Measurements from ENCODE around the gene FBXO10.

The FBXO10 gene

GRCh38 chr9:37593883-37594448, 17.8 kb upstream of the FBXO10 start:
- DNase-seq (ENCODE audit: low spot score): no peak

- peak; percentile 95 for DNase-seq (ENCODE audit: low spot score)
Measured at GRCh38 chr9:37592108-37592951, 16.1 kb upstream of the FBXO10 start, which contains the start of gene TOMM5. Gene TOMM5 (minus strand): TSS chr9:37592597. CDS start chr9:37592532, 65 bp downstream.

DNA sequence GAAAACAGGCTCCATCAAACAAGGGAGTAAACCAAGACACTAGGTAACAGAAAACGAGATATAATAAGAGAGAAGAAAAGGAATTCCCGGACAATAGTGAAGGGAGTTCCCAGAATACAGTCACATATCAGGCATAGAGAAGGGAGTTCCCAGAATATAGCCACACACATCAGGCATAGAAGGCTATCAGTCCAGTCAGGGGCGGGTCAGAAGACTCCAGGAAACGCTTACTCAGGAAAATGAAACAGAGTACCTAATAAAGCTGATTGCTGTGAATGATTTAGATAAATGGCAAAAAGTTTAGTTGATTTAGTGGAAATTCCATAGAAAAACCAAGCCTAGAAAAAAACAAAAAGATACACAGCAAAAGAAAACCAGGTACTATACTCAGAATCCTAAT, 11.3 kb upstream of the FBXO10 start:
- DNase-seq (ENCODE audit: low spot score): no peak

DNA sequence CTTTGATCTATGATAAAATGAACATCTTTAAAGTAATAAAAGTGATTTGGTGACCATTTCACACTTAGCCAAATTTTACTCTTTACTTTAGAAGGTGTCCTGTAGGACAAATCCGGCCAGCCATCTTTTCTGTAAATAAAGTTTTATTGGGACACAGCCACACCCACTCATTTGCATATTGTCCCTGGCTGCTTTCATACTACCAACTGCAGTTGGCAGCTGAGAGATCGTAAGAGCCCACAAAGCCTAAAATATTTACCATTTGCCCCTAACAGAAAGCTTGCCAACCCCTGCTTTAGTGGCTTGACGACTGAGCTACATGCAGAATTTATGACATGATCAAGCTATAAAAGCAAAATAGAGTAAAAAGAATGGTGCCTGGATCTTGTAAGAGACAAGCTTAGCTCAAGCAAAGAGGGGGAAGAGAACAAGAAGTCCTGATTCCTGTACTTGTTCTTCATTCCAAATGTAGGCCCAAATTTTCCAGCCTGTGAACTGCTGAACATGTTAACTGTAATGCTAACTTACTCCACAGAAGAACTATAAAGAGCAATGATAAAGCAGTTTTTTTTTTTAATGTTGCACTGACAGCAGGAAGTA, 7.4 kb upstream of the FBXO10 start:
- no peak for DNase-seq (ENCODE audit: low spot score)

DNA sequence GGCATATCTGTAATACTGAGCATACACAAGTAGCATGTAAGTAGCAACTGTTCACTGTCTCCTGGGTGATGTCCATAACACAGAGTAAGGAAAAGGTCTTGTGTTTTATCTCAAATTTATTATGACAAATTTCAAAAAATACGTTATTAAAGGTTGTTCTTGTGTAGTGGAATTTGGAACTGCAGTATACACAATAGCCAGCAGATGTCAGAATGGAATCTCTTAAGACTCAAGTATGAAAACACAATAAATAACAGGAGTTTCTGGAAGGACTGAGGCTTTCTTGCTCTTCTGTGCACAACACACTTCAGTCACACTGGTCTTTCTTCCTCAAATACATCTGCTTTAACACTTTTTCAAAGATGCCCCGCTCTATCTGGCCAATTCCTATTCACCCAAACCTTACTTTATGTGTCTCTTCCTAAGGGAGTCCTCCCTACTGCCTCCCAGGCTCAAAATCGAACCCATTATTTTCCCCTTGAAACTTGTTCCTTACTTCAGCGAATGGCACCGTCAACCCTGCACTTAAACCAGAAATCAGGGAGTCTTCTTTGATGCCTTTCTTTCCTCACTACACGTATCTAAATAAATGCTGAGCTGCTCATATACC, 6.5 kb upstream of the FBXO10 start:
- DNase-seq (ENCODE audit: low spot score): peak; percentile 50

- DNase-seq (ENCODE audit: low spot score): no peak
Measured at GRCh38 chr9:37575511-37575914, 667 bp downstream of the FBXO10 start.

GRCh38 chr9:37575001-37575400, 1.2 kb downstream of the FBXO10 start:
- no peak for DNase-seq (ENCODE audit: low spot score)

GRCh38 chr9:37574241-37574721, 1.9 kb downstream of the FBXO10 start:
- DNase-seq (ENCODE audit: low spot score): no peak

GRCh38 chr9:37571282-37571681, 4.9 kb downstream of the FBXO10 start:
- no peak for DNase-seq (ENCODE audit: low spot score)

GRCh38 chr9:37566716-37567115, 9.5 kb downstream of the FBXO10 start:
- no peak for DNase-seq (ENCODE audit: low spot score)

DNA sequence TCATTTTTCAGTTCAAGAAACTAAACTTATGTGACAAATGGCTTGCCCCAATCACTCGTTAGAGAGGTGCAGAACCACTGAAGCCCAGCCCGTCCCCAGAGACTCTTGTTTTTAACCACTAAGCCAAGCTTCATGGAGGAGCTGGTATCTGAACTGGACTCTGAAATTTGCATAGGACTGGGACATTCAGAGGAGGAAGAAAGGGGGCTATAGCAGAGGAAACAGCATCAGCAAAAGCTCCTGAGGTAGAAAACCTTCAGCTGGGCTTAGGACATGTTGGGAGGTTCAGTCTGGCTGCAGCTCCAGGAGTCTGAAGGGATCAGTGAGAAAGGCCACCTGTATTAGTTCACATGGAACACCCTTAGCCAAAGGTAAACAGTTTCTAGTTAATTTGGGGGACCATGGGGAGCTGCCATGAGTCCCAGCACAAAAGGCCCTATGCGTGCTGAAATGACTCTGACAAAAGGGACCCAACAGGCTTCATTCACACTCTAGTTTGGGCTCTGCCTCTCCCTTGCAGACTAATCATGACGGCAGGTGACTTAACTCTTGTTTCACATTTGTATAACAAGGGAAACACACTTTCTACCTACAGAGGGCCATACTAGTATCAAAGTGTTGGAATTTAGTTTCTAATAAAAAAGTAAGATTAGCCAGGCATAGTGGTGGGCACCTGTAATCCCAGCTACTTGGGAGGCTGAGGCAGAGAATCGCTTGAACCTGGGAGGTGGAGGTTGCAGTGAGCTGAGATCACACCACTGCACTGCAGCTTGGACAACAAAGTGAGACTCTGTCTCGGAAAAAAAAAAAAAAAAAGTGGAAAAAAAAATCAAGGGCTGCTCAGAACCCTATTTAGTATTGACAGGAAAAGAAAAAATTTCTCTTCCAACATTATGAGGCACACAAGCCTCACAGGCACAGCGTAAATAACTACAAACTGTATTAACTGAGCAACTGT, 10.2 kb downstream of the FBXO10 start:
- DNase-seq (ENCODE audit: low spot score): no peak

- no peak for DNase-seq (ENCODE audit: low spot score)
Measured at GRCh38 chr9:37564916-37565315, 11.3 kb downstream of the FBXO10 start.

DNA sequence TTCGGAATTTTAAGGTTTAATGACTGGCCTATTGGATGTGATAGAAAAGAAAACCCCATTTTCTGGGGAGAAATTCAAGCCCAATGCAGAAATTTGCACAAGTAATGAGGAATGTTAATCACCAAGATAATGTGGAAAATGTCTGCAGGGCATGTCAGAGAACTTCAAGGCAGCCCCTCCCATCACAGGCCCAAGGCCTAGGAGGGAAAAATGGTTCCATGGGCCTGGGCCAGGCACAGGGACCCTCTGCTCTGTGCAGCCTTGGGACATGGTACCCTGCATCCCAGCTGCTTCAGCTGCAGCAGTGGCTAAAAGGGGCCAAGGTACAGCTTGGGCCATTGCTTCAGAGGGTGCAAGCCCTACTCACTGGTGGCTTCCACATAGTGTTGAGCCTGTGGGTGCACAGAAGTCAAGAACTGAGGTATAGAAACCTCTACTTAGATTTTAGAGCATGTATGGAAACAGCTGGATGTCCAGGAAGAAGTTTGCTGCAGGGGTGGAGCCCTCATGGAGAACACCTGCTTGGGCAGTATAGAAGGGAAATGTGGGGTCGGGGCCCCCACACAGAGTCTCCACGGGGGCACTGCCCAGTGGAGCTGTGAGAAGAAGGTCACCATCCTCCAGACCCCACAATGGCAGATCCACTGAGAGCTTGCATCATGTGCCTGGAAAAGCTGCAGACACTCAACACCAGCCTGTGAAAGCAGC, 12.2 kb downstream of the FBXO10 start:
- no peak for DNase-seq (ENCODE audit: low spot score)

DNA sequence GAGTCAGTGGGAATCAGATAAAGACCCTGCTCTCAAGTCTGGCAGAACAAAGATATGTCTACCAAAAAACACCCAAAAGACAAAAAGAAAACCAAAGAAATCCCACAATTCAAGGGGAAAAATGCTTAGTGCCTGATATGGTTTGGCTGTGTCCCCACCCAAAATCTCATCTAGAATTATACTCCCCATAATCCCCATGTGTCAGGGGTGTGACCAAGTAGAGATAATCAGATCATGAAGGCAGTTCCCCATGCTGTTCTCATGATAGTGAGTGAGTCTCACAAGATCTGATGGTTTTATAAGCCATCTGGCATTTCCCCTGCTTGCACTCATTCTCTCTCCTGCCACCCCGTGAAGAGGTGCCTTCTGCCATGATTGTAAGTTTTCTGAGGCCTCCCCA, 13.4 kb downstream of the FBXO10 start:
- DNase-seq (ENCODE audit: low spot score): no peak

GRCh38 chr9:37561682-37562081, 14.5 kb downstream of the FBXO10 start:
- DNase-seq (ENCODE audit: low spot score): no peak

DNA sequence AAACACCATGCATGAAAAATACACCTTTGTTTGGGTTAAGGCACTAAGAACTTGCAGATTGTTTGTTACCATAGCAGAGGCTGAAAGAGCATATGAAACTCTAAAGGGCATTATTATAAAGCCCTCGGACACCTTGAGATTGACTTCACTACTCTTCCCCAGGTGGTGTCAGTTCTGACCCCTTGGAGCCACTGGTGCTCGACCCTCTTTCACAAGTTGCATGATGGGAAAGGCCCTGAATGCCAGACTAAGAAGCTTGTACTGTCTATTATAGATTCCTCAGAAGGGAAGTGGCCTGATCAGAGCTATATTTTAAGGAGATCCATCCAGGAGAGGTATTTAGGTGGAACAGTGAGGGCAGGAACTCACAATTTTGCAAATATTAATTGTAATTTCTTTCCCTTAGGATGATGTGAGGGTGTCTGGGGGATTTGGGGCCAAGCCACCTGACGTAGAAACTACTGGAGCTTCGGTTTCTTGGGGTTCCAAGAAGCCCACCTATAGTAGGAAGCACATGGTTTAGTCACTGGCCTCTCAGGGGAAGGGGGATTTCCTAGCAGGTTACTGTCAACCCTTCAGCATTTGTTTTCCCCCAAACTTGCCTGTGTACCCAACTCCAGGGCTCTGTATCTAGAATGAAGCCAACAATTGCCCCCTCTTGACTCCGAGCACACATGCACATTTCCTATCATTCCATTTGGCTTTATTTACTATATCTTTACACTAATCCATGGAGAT, 16.2 kb downstream of the FBXO10 start:
- no peak for DNase-seq (ENCODE audit: low spot score)

GRCh38 chr9:37559125-37559524, 17.1 kb downstream of the FBXO10 start:
- DNase-seq (ENCODE audit: low spot score): no peak

- no peak for DNase-seq (ENCODE audit: low spot score)
Measured at GRCh38 chr9:37555786-37556185, 20.4 kb downstream of the FBXO10 start.

DNA sequence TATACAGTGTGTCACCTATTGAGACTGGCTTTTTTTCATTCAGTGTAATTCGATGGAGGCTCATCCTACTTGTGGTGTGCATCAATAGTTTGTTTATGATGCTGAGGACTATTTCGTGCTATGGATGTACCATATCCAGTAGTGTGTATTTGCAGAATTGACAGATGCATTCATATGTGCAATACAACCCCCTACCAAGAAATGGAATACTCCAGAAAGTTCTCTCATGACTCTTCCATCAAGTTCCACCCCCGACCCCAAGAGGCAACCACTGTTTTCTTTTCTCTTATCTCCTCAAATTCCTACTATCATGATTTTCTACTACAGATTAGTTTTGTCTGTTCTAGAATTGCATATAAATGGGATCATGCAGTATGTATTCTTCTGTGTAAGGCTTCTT, 21.9 kb downstream of the FBXO10 start:
- DNase-seq (ENCODE audit: low spot score): no peak

DNA sequence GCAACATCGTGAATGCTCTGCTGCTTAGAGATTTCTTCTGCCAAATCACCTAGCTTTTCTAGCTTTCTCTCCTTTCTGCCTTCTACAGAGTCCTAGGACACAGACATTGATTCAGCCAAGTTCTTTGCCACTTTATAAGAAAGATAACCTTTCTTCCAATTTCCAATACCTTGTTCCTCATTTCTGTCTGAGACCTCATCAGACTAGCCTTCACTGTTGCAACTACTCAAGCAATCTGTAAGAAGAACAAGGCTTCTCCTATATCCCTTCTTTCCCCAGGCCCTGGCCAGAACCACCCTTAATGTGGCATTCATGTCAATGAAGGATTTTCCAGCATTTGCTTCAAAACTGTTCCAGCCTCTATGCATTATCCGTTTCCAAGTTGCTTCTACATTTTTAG, 24.3 kb downstream of the FBXO10 start:
- no peak for DNase-seq (ENCODE audit: low spot score)

Data from HuH-7 (cell line).